ENCODE data around the gene SCT.

DNA sequence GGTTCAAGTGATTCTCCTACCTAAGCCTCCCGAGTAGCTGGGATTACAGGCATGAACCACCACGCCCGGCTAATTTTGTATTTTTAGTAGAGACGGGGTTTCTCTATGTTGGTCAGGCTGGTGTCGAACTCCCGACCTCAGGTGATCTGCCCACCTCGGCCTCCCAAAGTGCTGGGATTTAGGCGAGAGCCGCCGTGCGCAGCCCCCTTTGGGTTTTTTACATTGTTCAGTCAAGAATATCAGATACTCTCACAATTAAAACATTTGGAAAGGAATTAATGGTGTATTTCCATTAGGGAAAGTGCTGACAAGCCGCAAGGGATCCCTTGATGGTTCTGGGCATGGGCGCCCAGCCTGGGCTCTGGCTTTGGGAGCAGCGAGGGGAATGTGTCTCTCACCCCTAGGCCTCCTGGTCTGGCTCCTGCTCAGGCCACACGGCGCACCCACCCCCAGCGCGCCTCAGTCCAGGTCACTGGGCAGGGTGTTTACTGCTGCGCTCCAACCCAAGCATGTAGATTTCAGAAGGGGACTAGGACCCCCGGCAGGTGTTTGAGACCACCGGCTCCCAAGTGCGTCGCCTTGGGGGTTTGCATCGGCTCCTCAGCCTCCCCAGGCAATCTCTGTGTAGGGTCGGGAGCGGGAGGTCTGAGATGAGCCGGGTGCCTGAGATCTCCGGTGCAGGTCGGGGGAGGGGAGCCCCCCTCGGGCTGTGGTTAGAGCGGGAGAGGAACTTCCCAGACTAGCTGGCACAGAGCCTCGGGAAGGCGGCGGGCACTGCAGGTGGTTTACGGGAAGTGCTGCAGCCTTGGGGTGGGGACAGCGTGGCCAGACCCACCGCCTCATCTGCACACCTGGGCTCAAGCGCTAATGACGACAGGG lies 10.4 kb downstream of the SCT start:
- TF ChIP-seq, protein P1, sequence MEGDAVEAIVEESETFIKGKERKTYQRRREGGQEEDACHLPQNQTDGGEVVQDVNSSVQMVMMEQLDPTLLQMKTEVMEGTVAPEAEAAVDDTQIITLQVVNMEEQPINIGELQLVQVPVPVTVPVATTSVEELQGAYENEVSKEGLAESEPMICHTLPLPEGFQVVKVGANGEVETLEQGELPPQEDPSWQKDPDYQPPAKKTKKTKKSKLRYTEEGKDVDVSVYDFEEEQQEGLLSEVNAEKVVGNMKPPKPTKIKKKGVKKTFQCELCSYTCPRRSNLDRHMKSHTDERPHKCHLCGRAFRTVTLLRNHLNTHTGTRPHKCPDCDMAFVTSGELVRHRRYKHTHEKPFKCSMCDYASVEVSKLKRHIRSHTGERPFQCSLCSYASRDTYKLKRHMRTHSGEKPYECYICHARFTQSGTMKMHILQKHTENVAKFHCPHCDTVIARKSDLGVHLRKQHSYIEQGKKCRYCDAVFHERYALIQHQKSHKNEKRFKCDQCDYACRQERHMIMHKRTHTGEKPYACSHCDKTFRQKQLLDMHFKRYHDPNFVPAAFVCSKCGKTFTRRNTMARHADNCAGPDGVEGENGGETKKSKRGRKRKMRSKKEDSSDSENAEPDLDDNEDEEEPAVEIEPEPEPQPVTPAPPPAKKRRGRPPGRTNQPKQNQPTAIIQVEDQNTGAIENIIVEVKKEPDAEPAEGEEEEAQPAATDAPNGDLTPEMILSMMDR (IDR thresholded peaks at IDR 0.05): no peak
- TF ChIP-seq POLR2A (IDR thresholded peaks at IDR 0.05): no peak

Data from body of pancreas (tissue), 4 donors.